Smooth muscle cell (in vitro differentiated cells): ENCODE measurements around the gene TMEM62. TPM values are rescaled to one million over a fixed set of nuclear protein-coding genes. Genes with fewer than 3 reads are reported as not detected.

Experiments
- DNase-seq: peaks from one replicate; lab custom pipeline; 2025; ENCODE audit not compliant: unreplicated experiment; lab: John Stamatoyannopoulos, UW
- H2AFZ ChIP-seq: fragments of 200-600 bp; sonication (generic); 2 replicates; pipeline ENCODE4 v1.6.0; 2016; ENCODE audit warnings: antibody characterized with exemption, low read depth, mild to moderate bottlenecking
- H3F3A ChIP-seq: fragments of 200-600 bp; sonication (generic); 2 replicates; pipeline ENCODE4 v1.6.0; 2017; ENCODE audit warnings: antibody characterized with exemption, low read depth
- H3K27ac ChIP-seq: fragments of 200-600 bp; sonication (generic); 2 replicates; pipeline ENCODE4 v1.5.1; 2016; ENCODE audit warnings: low read depth, mild to moderate bottlenecking
- H3K27me3 ChIP-seq: fragments of 200-600 bp; sonication (generic); 2 replicates; pipeline ENCODE4 v1.6.1; 2016; ENCODE audit warnings: low read depth, mild to moderate bottlenecking
- H3K36me3 ChIP-seq: fragments of 200-600 bp; sonication (generic); 2 replicates; pipeline ENCODE4 v1.5.1; 2016; ENCODE audit warnings: low read depth
- H3K4me1 ChIP-seq: fragments of 200-600 bp; sonication (generic); 2 replicates; pipeline ENCODE4 v1.5.1; 2016; ENCODE audit warnings: low read depth
- H3K4me2 ChIP-seq: fragments of 200-600 bp; sonication (generic); 2 replicates; pipeline ENCODE4 v1.6.0; 2016; ENCODE audit warnings: mild to moderate bottlenecking
- H3K4me3 ChIP-seq: fragments of 200-600 bp; sonication (generic); 2 replicates; pipeline ENCODE4 v1.5.1; 2016; ENCODE audit warnings: mild to moderate bottlenecking
- H3K79me2 ChIP-seq: fragments of 200-600 bp; sonication (generic); 2 replicates; pipeline ENCODE4 v1.6.0; 2016; ENCODE audit warnings: low read depth, mild to moderate bottlenecking
- H3K9ac ChIP-seq: fragments of 200-600 bp; sonication (generic); 2 replicates; pipeline ENCODE4 v1.6.0; 2016; ENCODE audit warnings: low read depth
- H3K9me3 ChIP-seq: fragments of 200-600 bp; sonication (generic); replicated peaks from 2 replicates; pipeline ENCODE4 v1.5.1; 2016; ENCODE audit warnings: low read depth
- H4K20me1 ChIP-seq: fragments of 200-600 bp; sonication (generic); 2 replicates; pipeline ENCODE4 v1.6.0; 2016; ENCODE audit warnings: low read depth
- CTCF ChIP-seq: fragments of 200-600 bp; sonication (generic); IDR thresholded peaks from 2 replicates; pipeline ENCODE4 v1.5.1; 2017; ENCODE audit warnings: borderline replicate concordance, mild to moderate bottlenecking, antibody characterized with exemption; ENCODE audit not compliant: insufficient read depth, poor library complexity, severe bottlenecking
- WGBS: methylation state at CpG from one replicate; pipeline ENCODE4 v1.1.7; 2016; ENCODE audit warnings: low lambda C conversion rate; 5-methylcytosine and 5-hydroxymethylcytosine counted together
- polyA plus RNA-seq: library from polyadenylated mRNA; unstranded; fragments of >200 nt; fragmentation: Nextera tagmentation; extraction: Ambion mirVana; gene quantifications from 2 replicates; pipeline ENCODE4 v1.2.1, GENCODE V29; 2016
- total RNA-seq: library from RNA; depleted of rRNA; stranded (reverse); fragments of >200 nt; gene quantifications from 2 replicates; pipeline ENCODE4 v1.2.3, GENCODE V29; 2014

The TMEM62 gene
- total and polyA plus RNA-seq, 2 experiments from 2014 or later, result 3.1 to 12.0 TPM

- Histone ChIP-seq H3K9me3 (no peaks in the 10 kb centered on the region), H3K79me2 (peaks cover 9% of the 10 kb centered on the region), H3F3A (peaks cover 14% of the 10 kb centered on the region), H3K27me3 (no peaks in the 10 kb centered on the region), H4K20me1 (no peaks in the 10 kb centered on the region), H3K4me2 (peak overlapping the region; percentile 99), H2AFZ (peak overlapping the region; percentile 95), H3K27ac (no peak overlapping the region), H3K36me3 (no peaks in the 10 kb centered on the region), H3K4me3 (peak overlapping the region; percentile 85), H3K4me1 (peaks cover 8% of the 10 kb centered on the region), H3K9ac (peak overlapping the region; percentile 36)
- no peak for TF ChIP-seq CTCF
- 6% methylated on average over 13 of the region's 13 CpGs for WGBS
- DNase-seq, result no peak
These were observed 52.6 kb downstream of the TMEM62 start for GRCh38 chr15:43186003-43186353.

GRCh38 chr15:43187544-43188155 is 54.3 kb downstream of the TMEM62 start:
- no peak for DNase-seq

GRCh38 chr15:43189296-43189695 is 55.9 kb downstream of the TMEM62 start:
- TF ChIP-seq CTCF, result no peak

More at GRCh38 chr15:43187544-43188155, 54.3 kb downstream of the TMEM62 start:
- H3K4me2 ChIP-seq, result no peak overlapping the region
- H3K9me3 ChIP-seq, result no peaks in the 10 kb centered on the region
- 85% methylated on average over 2 of the region's 2 CpGs for WGBS
- peaks cover 8% of the 10 kb centered on the region for H3K4me1 ChIP-seq
- no peak overlapping the region for H3K9ac ChIP-seq
- H3K27me3 ChIP-seq, result no peaks in the 10 kb centered on the region
- no peak overlapping the region for H2AFZ ChIP-seq
- no peak overlapping the region for H3K4me3 ChIP-seq
- H3K79me2 ChIP-seq, result peaks cover 9% of the 10 kb centered on the region
- H3F3A ChIP-seq, result peaks cover 14% of the 10 kb centered on the region
- H4K20me1 ChIP-seq, result no peaks in the 10 kb centered on the region
- H3K36me3 ChIP-seq, result peaks cover 6% of the 10 kb centered on the region
- TF ChIP-seq CTCF, result peak; percentile 61
- no peak overlapping the region for H3K27ac ChIP-seq

GRCh38 chr15:43190178-43190577 is 56.8 kb downstream of the TMEM62 start:
- Histone ChIP-seq H3K4me1 (peaks cover 8% of the 10 kb centered on the region), H3K79me2 (peaks cover 9% of the 10 kb centered on the region), H3K27me3 (no peaks in the 10 kb centered on the region), H3K9ac (no peak overlapping the region), H2AFZ (no peak overlapping the region), H3K4me2 (no peak overlapping the region), H3K27ac (no peak overlapping the region), H4K20me1 (no peaks in the 10 kb centered on the region), H3K4me3 (no peak overlapping the region), H3K9me3 (no peaks in the 10 kb centered on the region), H3F3A (no peaks in the 10 kb centered on the region), H3K36me3 (peaks cover 6% of the 10 kb centered on the region)
- DNase-seq, result no peak
- TF ChIP-seq CTCF, result no peak
- 100% methylated on average over 1 of the region's 1 CpG for WGBS

More at GRCh38 chr15:43189296-43189695, 55.9 kb downstream of the TMEM62 start:
- 91% methylated on average over 2 of the region's 2 CpGs for WGBS
- no peak overlapping the region for H3K4me2 ChIP-seq
- H3K9ac ChIP-seq, result no peak overlapping the region
- peaks cover 9% of the 10 kb centered on the region for H3K79me2 ChIP-seq
- peaks cover 6% of the 10 kb centered on the region for H3K36me3 ChIP-seq
- H3K9me3 ChIP-seq, result no peaks in the 10 kb centered on the region
- H3K27ac ChIP-seq, result no peak overlapping the region
- no peak overlapping the region for H3K4me3 ChIP-seq
- peaks cover 8% of the 10 kb centered on the region for H3K4me1 ChIP-seq
- no peak overlapping the region for H2AFZ ChIP-seq
- peaks cover 7% of the 10 kb centered on the region for H3F3A ChIP-seq
- H4K20me1 ChIP-seq, result no peaks in the 10 kb centered on the region
- H3K27me3 ChIP-seq, result no peaks in the 10 kb centered on the region
- no peak for DNase-seq
